Ovary (tissue), 3 donors: ENCODE results near the gene ISOC1.
A peak's percentile ranks its signal among the peaks of the same experiment; 100 is the strongest.

Source experiments
- EP300 ChIP-seq: sonication (generic); formaldehyde crosslinking; IDR thresholded peaks from one replicate; pipeline ENCODE4 v1.6.1; 2017; ENCODE audit warnings: antibody characterized with exemption
- POLR2A ChIP-seq: fragments of 450-650 bp; IDR thresholded peaks from one replicate; pipeline ENCODE4 v1.6.1; 2017; ENCODE audit warnings: antibody characterized with exemption, mild to moderate bottlenecking, moderate library complexity
- TF ChIP-seq, protein P1 (sequence below), 3 donors: fragments of 450-650 bp in 2 of 3; fragments of 200-600 bp in 1 of 3; IDR thresholded peaks; one replicate each; pipeline versions ENCODE4 v1.5.1 to v1.8.0; 2016 to 2022; ENCODE audit warnings: antibody characterized with exemption in 3 of 3, mild to moderate bottlenecking in 1 of 3
- donor health status: DM: no; HTN: no; CAD: no.

GRCh38 chr5:129094087-129094923 lies at the start of gene ISOC1:
- TF ChIP-seq, protein P1, sequence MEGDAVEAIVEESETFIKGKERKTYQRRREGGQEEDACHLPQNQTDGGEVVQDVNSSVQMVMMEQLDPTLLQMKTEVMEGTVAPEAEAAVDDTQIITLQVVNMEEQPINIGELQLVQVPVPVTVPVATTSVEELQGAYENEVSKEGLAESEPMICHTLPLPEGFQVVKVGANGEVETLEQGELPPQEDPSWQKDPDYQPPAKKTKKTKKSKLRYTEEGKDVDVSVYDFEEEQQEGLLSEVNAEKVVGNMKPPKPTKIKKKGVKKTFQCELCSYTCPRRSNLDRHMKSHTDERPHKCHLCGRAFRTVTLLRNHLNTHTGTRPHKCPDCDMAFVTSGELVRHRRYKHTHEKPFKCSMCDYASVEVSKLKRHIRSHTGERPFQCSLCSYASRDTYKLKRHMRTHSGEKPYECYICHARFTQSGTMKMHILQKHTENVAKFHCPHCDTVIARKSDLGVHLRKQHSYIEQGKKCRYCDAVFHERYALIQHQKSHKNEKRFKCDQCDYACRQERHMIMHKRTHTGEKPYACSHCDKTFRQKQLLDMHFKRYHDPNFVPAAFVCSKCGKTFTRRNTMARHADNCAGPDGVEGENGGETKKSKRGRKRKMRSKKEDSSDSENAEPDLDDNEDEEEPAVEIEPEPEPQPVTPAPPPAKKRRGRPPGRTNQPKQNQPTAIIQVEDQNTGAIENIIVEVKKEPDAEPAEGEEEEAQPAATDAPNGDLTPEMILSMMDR (IDR thresholded peaks at IDR 0.05) = no peak
- no peak for TF ChIP-seq EP300
- peak; percentile 50 for TF ChIP-seq POLR2A
